Right lobe of liver (tissue), 6 donors: Measurements from ENCODE around the gene PRRG1. TPM values are rescaled to one million over a fixed set of nuclear protein-coding genes. Genes with fewer than 3 reads are reported as not detected.
"Not testable (repeated sequence)": the region's sequence is repeated elsewhere in the genome, so short reads cannot be mapped to it uniquely, and the experiment has no call there.

ENCODE experiments used
- ATAC-seq, 4 donors: fragments of 200-7000 bp; cut with Tn5 transposase; one replicate each; pipeline ENCODE4 v1.9.1; 2020; ENCODE audit warnings: mild to moderate bottlenecking in 4 of 4, moderate library complexity in 4 of 4
- DNase-seq, 3 donors: peaks; one replicate each; pipeline ENCODE4 v3.0.0-alpha.2; 2020
- H3K27ac ChIP-seq, 3 donors: fragments of 200-600 bp; one replicate each; pipeline ENCODE4 v1.8.0; 2022
- H3K27me3 ChIP-seq, 2 donors: fragments of 200-600 bp; one replicate each; pipeline ENCODE4 v1.8.0; 2022
- H3K36me3 ChIP-seq, 4 donors: fragments of 200-600 bp; sonication (generic) in 1 of 4; one replicate each; pipeline versions ENCODE4 v1.5.1 to v1.8.0; 2017 to 2022; ENCODE audit warnings: control low read depth in 1 of 4
- H3K4me1 ChIP-seq, 4 donors: fragments of 200-600 bp; sonication (generic) in 1 of 4; one replicate each; pipeline versions ENCODE4 v1.5.1 to v1.8.0; 2017 to 2022; ENCODE audit warnings: control low read depth in 1 of 4
- H3K4me3 ChIP-seq, 3 donors: fragments of 200-600 bp; one replicate each; pipeline ENCODE4 v1.8.0; 2022
- H3K9me3 ChIP-seq, 4 donors: fragments of 200-600 bp; sonication (generic) in 1 of 4; one replicate each; pipeline versions ENCODE4 v1.5.1 to v1.8.0; 2017 to 2022; ENCODE audit warnings: control low read depth in 1 of 4
- CTCF ChIP-seq, 4 donors: fragments of 200-600 bp in 3 of 4; fragments of 450-650 bp in 1 of 4; IDR thresholded peaks; one replicate each; pipeline versions ENCODE4 v1.5.1 to v1.8.0; 2016 to 2022; ENCODE audit warnings: antibody characterized with exemption in 4 of 4, mild to moderate bottlenecking in 2 of 4
- POLR2A ChIP-seq: fragments of 450-650 bp; IDR thresholded peaks from one replicate; pipeline ENCODE4 v1.6.1; 2017; ENCODE audit warnings: antibody characterized with exemption, mild to moderate bottlenecking
- WGBS: methylation state at CpG from one replicate; pipeline ENCODE4 v1.1.6; 2018; ENCODE audit warnings: low coverage, low lambda C conversion rate; ENCODE audit not compliant: insufficient coverage; ENCODE audit errors: missing lambda C conversion rate; 5-methylcytosine and 5-hydroxymethylcytosine counted together
- intact Hi-C, 2 donors: fragments of 100-400 bp; cut with DNase I; formaldehyde crosslinking; loops; one replicate each; pipeline versions ENCODE4 v1.11.2 to v1.14.1; 2022
- total RNA-seq, 6 experiments: library from RNA; depleted of rRNA in 2 of 6; stranded (reverse); fragments of >200 nt in 2 of 6; fragmentation: NEBNext Ultra II Directional in 3 of 6; extraction: Animal tissue kit (Norgen Biotek cat#: 25700) in 3 of 6; gene quantifications; one replicate each; pipeline versions ENCODE4 v1.1.0 to v1.2.4, GENCODE V29; 2016 to 2023
- donor health status: DM: no; HTN: yes; CAD: no.
- donor health status: DM: no; HTN: no; CAD: no.
- donor health status: DM: no; HTN: no; CAD: no.
- donor health status: DM: no; HTN: yes; CAD: no.
- donor health status: DM: no; HTN: yes; CAD: no.

Gene PRRG1
- total RNA-seq, 6 experiments from 2014 or later, result 3.6 to 9.7 (median 6.5) TPM

- DNase-seq (no peak), ATAC-seq (peak in 1 of 4 donors; percentile 36)
- Histone ChIP-seq H3K4me3 (no peak overlapping the region), H3K27ac (no peak overlapping the region), H3K36me3 (no peaks in the 10 kb centered on the region), H3K27me3 (no peaks in the 10 kb centered on the region), H3K4me1 (no peaks in the 10 kb centered on the region), H3K9me3 (no peaks in the 10 kb centered on the region)
- intact Hi-C loops, result no loop called here
- 93% methylated on average over 10 of the region's 34 CpGs for WGBS
- TF ChIP-seq POLR2A, result no peak
- no peak for TF ChIP-seq CTCF (IDR thresholded peaks at IDR 0.05)
Measured at GRCh38 chrX:37491686-37492085, 142.5 kb downstream of the PRRG1 start.

- intact Hi-C loops, H3K27ac ChIP-seq, H3K4me3 ChIP-seq, H3K4me1 ChIP-seq, H3K36me3 ChIP-seq, H3K9me3 ChIP-seq, H3K27me3 ChIP-seq, DNase-seq: not testable (repeated sequence)
- ATAC-seq, result peak in 3 of 4 donors; percentile 24 to 32 (median 27)
- TF ChIP-seq CTCF (IDR thresholded peaks at IDR 0.05), result peak in 3 of 4 donors; percentile 12 to 23 (median 14)
- WGBS, result 5% methylated on average over 2 of the region's 2 CpGs
Measured at GRCh38 chrX:37495760-37496159, 146.6 kb downstream of the PRRG1 start.

- H3K27me3 ChIP-seq, ATAC-seq, H3K4me1 ChIP-seq, H3K27ac ChIP-seq, intact Hi-C loops, H3K36me3 ChIP-seq, H3K9me3 ChIP-seq, DNase-seq, H3K4me3 ChIP-seq: not testable (repeated sequence)
- 43% methylated on average over 1 of the region's 1 CpG for WGBS
Measured at GRCh38 chrX:37497126-37497525, 148.0 kb downstream of the PRRG1 start.

- H3K36me3 ChIP-seq, H3K9me3 ChIP-seq, H3K4me3 ChIP-seq, ATAC-seq, DNase-seq, intact Hi-C loops, H3K27me3 ChIP-seq, H3K4me1 ChIP-seq, H3K27ac ChIP-seq: not testable (repeated sequence)
Measured at GRCh38 chrX:37498323-37498722, 149.2 kb downstream of the PRRG1 start.

- 55% methylated on average over 3 of the region's 4 CpGs for WGBS
- DNase-seq, ATAC-seq, H3K27ac ChIP-seq, H3K36me3 ChIP-seq, H3K4me3 ChIP-seq, H3K9me3 ChIP-seq, H3K4me1 ChIP-seq, H3K27me3 ChIP-seq, intact Hi-C loops: not testable (repeated sequence)
Measured at GRCh38 chrX:37499649-37500048, 150.5 kb downstream of the PRRG1 start.

GRCh38 chrX:37504991-37505390 is 155.8 kb downstream of the PRRG1 start:
- no peaks in the 10 kb centered on the region for H3K4me1 ChIP-seq
- H3K4me3 ChIP-seq, result no peak overlapping the region
- H3K27ac ChIP-seq, result no peak overlapping the region
- intact Hi-C loops, result no loop called here
- TF ChIP-seq CTCF (IDR thresholded peaks at IDR 0.05) (no peak), POLR2A (no peak)
- H3K27me3 ChIP-seq, result no peaks in the 10 kb centered on the region
- ATAC-seq (peak in 1 of 4 donors; percentile 28), DNase-seq (no peak)
- WGBS, result 88% methylated on average over 15 of the region's 35 CpGs
- no peaks in the 10 kb centered on the region for H3K36me3 ChIP-seq
- no peaks in the 10 kb centered on the region for H3K9me3 ChIP-seq

Other genes starting within 250 kb of the PRRG1 start
- under 1 TPM in 3 of 6 experiments, not detected in 3; 0.02 to 0.10 (median 0.07) TPM for gene LANCL3, start 222.3 kb downstream of the PRRG1 start, total RNA-seq